GM12875 (cell line): ENCODE data around the gene VCAN.

Experiments
- H3K4me3 ChIP-seq: one replicate; pipeline ENCODE4 v1.5.1; 2011; ENCODE audit warnings: low read depth, low read length, control low read depth
- CTCF ChIP-seq: IDR thresholded peaks from 2 replicates; pipeline ENCODE4 v1.5.1; 2011; ENCODE audit warnings: low read depth, mild to moderate bottlenecking, control low read depth, inconsistent platforms, low read length, moderate library complexity, borderline replicate concordance; ENCODE audit not compliant: insufficient read depth

The VCAN gene

GRCh38 chr5:83446253-83446947 is 25.1 kb upstream of the VCAN start:
- no peak for TF ChIP-seq CTCF
- no peak overlapping the region for H3K4me3 ChIP-seq

GRCh38 chr5:83447533-83447932 is 24.0 kb upstream of the VCAN start:
- H3K4me3 ChIP-seq, result no peak overlapping the region
- TF ChIP-seq CTCF, result no peak

GRCh38 chr5:83450183-83450966 is 21.2 kb upstream of the VCAN start:
- no peak overlapping the region for H3K4me3 ChIP-seq
- TF ChIP-seq CTCF, result no peak

- no peak overlapping the region for H3K4me3 ChIP-seq
- no peak for TF ChIP-seq CTCF
Measured at GRCh38 chr5:83450967-83451248, 20.6 kb upstream of the VCAN start.

GRCh38 chr5:83451955-83452354 is 19.6 kb upstream of the VCAN start:
- H3K4me3 ChIP-seq, result no peak overlapping the region
- TF ChIP-seq CTCF, result no peak

GRCh38 chr5:83453937-83454336 is 17.6 kb upstream of the VCAN start:
- no peak for TF ChIP-seq CTCF
- no peak overlapping the region for H3K4me3 ChIP-seq

GRCh38 chr5:83464261-83464660 is 7.3 kb upstream of the VCAN start:
- no peak overlapping the region for H3K4me3 ChIP-seq
- TF ChIP-seq CTCF, result no peak
